Measurements from ENCODE around the gene COX20.
A peak's percentile ranks its signal among the peaks of the same experiment; 100 is the strongest.

The COX20 gene

GRCh38 chr1:244854166-244854565, 18.7 kb downstream of the COX20 start:
- DNase-seq, result no peak

- no peak for DNase-seq
Measured at GRCh38 chr1:244854865-244855578, 19.6 kb downstream of the COX20 start.

GRCh38 chr1:244857761-244858160, 22.3 kb downstream of the COX20 start:
- DNase-seq, result no peak

- DNase-seq, result no peak
Measured at GRCh38 chr1:244858357-244858756, 22.9 kb downstream of the COX20 start.

- no peak for DNase-seq
Measured at GRCh38 chr1:244860078-244860477, 24.6 kb downstream of the COX20 start.

GRCh38 chr1:244860914-244861610, 25.6 kb downstream of the COX20 start:
- no peak for DNase-seq

GRCh38 chr1:244861683-244862082, 26.2 kb downstream of the COX20 start:
- DNase-seq, result peak; percentile 56

GRCh38 chr1:244862354-244862698, 26.9 kb downstream of the COX20 start:
- peak; percentile 67 for DNase-seq

GRCh38 chr1:244862699-244863490, 27.4 kb downstream of the COX20 start:
- peak; percentile 96 for DNase-seq

- no peak for DNase-seq
Measured at GRCh38 chr1:244863491-244864252, 28.2 kb downstream of the COX20 start.

GRCh38 chr1:244864253-244865027, 29.0 kb downstream of the COX20 start, which contains the start of gene HNRNPU:
Gene HNRNPU (minus strand): TSS chr1:244864543. CDS start chr1:244864307, 236 bp downstream.
- peak; percentile 97 for DNase-seq

- DNase-seq, result peak; percentile 56
Measured at GRCh38 chr1:244865028-244865371, 29.5 kb downstream of the COX20 start.

GRCh38 chr1:244865820-244866219, 30.4 kb downstream of the COX20 start:
- no peak for DNase-seq

- DNase-seq, result no peak
Measured at GRCh38 chr1:244866355-244866754, 30.9 kb downstream of the COX20 start.

- no peak for DNase-seq
Measured at GRCh38 chr1:244868484-244869363, 33.3 kb downstream of the COX20 start.

- no peak for DNase-seq
Measured at GRCh38 chr1:244869364-244869827, 33.9 kb downstream of the COX20 start.

GRCh38 chr1:244869950-244870349, 34.5 kb downstream of the COX20 start:
- DNase-seq, result no peak

GRCh38 chr1:244874974-244875579, 39.6 kb downstream of the COX20 start:
- DNase-seq, result no peak

- no peak for DNase-seq
Measured at GRCh38 chr1:244876228-244876910, 40.9 kb downstream of the COX20 start.

- DNase-seq, result no peak
Measured at GRCh38 chr1:244878681-244879080, 43.2 kb downstream of the COX20 start.

Measured in hematopoietic multipotent progenitor cell treated with erythropoietin and hydrocortisone succinate and interleukin-3 and kit ligand, for 6 days (in vitro differentiated cells).